IPS DF 4.7 (cell line): ENCODE measurements around the gene EVA1B.

Experiments
- DNase-seq: peaks from one replicate; pipeline ENCODE4 v3.0.0-alpha.2; 2013; ENCODE audit warnings: low spot score; ENCODE audit errors: extremely low read depth

EVA1B gene

GRCh38 chr1:36346741-36347370 is 23.4 kb upstream of the EVA1B start:
- DNase-seq: no peak

GRCh38 chr1:36345353-36345752 is 21.9 kb upstream of the EVA1B start:
- no peak for DNase-seq

- no peak for DNase-seq
Measured at GRCh38 chr1:36344395-36344680, 20.9 kb upstream of the EVA1B start.

- no peak for DNase-seq
Measured at GRCh38 chr1:36343651-36344394, 20.4 kb upstream of the EVA1B start.

GRCh38 chr1:36342426-36343185 is 19.2 kb upstream of the EVA1B start:
- no peak for DNase-seq

- DNase-seq: no peak
Measured at GRCh38 chr1:36341626-36342320, 18.3 kb upstream of the EVA1B start.

- DNase-seq: no peak
Measured at GRCh38 chr1:36339615-36340014, 16.2 kb upstream of the EVA1B start.

GRCh38 chr1:36339215-36339614 is 15.8 kb upstream of the EVA1B start:
- no peak for DNase-seq

- DNase-seq: no peak
Measured at GRCh38 chr1:36337830-36338229, 14.4 kb upstream of the EVA1B start.

- no peak for DNase-seq
Measured at GRCh38 chr1:36330940-36331339, 7.5 kb upstream of the EVA1B start.

- no peak for DNase-seq
Measured at GRCh38 chr1:36329817-36330216, 6.4 kb upstream of the EVA1B start.

GRCh38 chr1:36328713-36329112 is 5.3 kb upstream of the EVA1B start:
- no peak for DNase-seq

- DNase-seq: no peak
Measured at GRCh38 chr1:36328088-36328480, 4.6 kb upstream of the EVA1B start.

- DNase-seq: no peak
Measured at GRCh38 chr1:36327421-36328087, 4.1 kb upstream of the EVA1B start.

GRCh38 chr1:36326499-36326898 is 3.1 kb upstream of the EVA1B start:
- DNase-seq: no peak

- DNase-seq: no peak
Measured at GRCh38 chr1:36324353-36324703, 883 bp upstream of the EVA1B start.

- DNase-seq: no peak
Measured at GRCh38 chr1:36322786-36323635, 434 bp downstream of the EVA1B start.

- DNase-seq: no peak
Measured at GRCh38 chr1:36322041-36322785, 1.2 kb downstream of the EVA1B start.

GRCh38 chr1:36321119-36321951 is 2.1 kb downstream of the EVA1B start:
- DNase-seq: no peak
